Keratinocyte (primary cell): ENCODE measurements around the gene RAD23B. TPM values are rescaled to one million over a fixed set of nuclear protein-coding genes. Genes with fewer than 3 reads are reported as not detected.

Source experiments
- DNase-seq: peaks from one replicate; pipeline ENCODE4 v3.0.0-alpha.2; 2011; ENCODE audit warnings: low read depth, missing footprints, low spot score
- FAIRE-seq: peaks from 2 replicates; lab custom pipeline; 2011; peaks lifted over from hg19 to GRCh38; lab: Jason Lieb, UNC
- H2AFZ ChIP-seq: 2 replicates; pipeline ENCODE4 v1.6.0; 2012; ENCODE audit warnings: low read length, control low read depth, inconsistent platforms; ENCODE audit not compliant: control insufficient read depth
- H3K27ac ChIP-seq: 2 replicates; pipeline ENCODE4 v1.5.1; 2011; ENCODE audit warnings: low read length; ENCODE audit not compliant: control insufficient read depth, insufficient read depth
- H3K27me3 ChIP-seq: 3 replicates; pipeline ENCODE4 v1.6.0; 2011; ENCODE audit warnings: low read length; ENCODE audit not compliant: control insufficient read depth, insufficient read depth; ENCODE audit errors: extremely low read depth
- H3K36me3 ChIP-seq, 2 experiments: 2 replicates in 1 of 2; 3 replicates in 1 of 2; pipeline ENCODE4 v1.5.1; 2011; ENCODE audit warnings: low read length in 2 of 2, mild to moderate bottlenecking in 1 of 2; ENCODE audit not compliant: control insufficient read depth in 2 of 2, insufficient read depth in 2 of 2; ENCODE audit errors: extremely low read depth in 1 of 2
- H3K4me1 ChIP-seq: 3 replicates; pipeline ENCODE4 v1.5.1; 2011; ENCODE audit warnings: low read length; ENCODE audit not compliant: control insufficient read depth, insufficient read depth; ENCODE audit errors: extremely low read depth
- H3K4me2 ChIP-seq: 3 replicates; pipeline ENCODE4 v1.6.0; 2011; ENCODE audit warnings: low read depth, low read length; ENCODE audit not compliant: control insufficient read depth, insufficient read depth; ENCODE audit errors: extremely low read depth
- H3K4me3 ChIP-seq, 3 experiments: fragments of 200-600 bp in 1 of 3; sonication (generic) in 1 of 3; 2 replicates in 2 of 3; 3 replicates in 1 of 3; pipeline ENCODE4 v1.5.1; 2011 to 2016; ENCODE audit warnings: low read length in 3 of 3, mild to moderate bottlenecking in 3 of 3, control low read depth in 2 of 3, inconsistent platforms in 1 of 3, low read depth in 1 of 3, mixed read lengths in 1 of 3, mixed run types in 1 of 3, moderate library complexity in 1 of 3; ENCODE audit not compliant: control insufficient read depth in 2 of 3, insufficient read depth in 2 of 3; ENCODE audit errors: extremely low read depth in 1 of 3
- H3K79me2 ChIP-seq: 2 replicates; pipeline ENCODE4 v1.6.0; 2012; ENCODE audit warnings: low read length; ENCODE audit not compliant: control insufficient read depth, insufficient read depth
- H3K9ac ChIP-seq: 3 replicates; pipeline ENCODE4 v1.6.0; 2011; ENCODE audit warnings: low read length; ENCODE audit not compliant: control insufficient read depth, insufficient read depth; ENCODE audit errors: extremely low read depth
- H3K9me1 ChIP-seq: 3 replicates; pipeline ENCODE4 v1.6.0; 2011; ENCODE audit warnings: low read length; ENCODE audit not compliant: control insufficient read depth, insufficient read depth; ENCODE audit errors: extremely low read depth
- H3K9me3 ChIP-seq: 2 replicates; pipeline ENCODE4 v1.5.1; 2012; ENCODE audit warnings: low read depth, low read length; ENCODE audit not compliant: control insufficient read depth
- H4K20me1 ChIP-seq: 3 replicates; pipeline ENCODE4 v1.6.0; 2011; ENCODE audit warnings: low read length; ENCODE audit not compliant: control insufficient read depth, insufficient read depth; ENCODE audit errors: extremely low read depth
- EZH2 ChIP-seq: IDR thresholded peaks from one replicate; pipeline ENCODE4 v1.6.1; 2012; ENCODE audit warnings: inconsistent platforms, mild to moderate bottlenecking, low read length, moderate library complexity
- dilution Hi-C: fragments of 300-500 bp; cut with MboI; formaldehyde crosslinking; loops from one replicate; pipeline ENCODE4 v1.7.0; 2020; ENCODE audit warnings: low sequenced_read_pairs; ENCODE audit not compliant: extremely low pct_ligation_motif_present
- polyA plus RNA-seq, 5 experiments: library from polyadenylated mRNA; depleted of rRNA in 3 of 5; stranded (reverse) in 3 of 5; stranded (forward) in 1 of 5; unstranded in 1 of 5; fragments of >200 nt; gene quantifications; 1 replicate in 1 of 5; 2 replicates in 3 of 5; 3 replicates in 1 of 5; pipeline versions ENCODE4 v1.2.1 to v1.2.3, GENCODE V29; 2011 to 2012; ENCODE audit warnings: missing spikeins in 2 of 5, low read depth in 1 of 5, low replicate concordance in 1 of 5
- TF ChIP-seq, protein P1 (sequence below), 3 experiments: IDR thresholded peaks in 1 of 3; conservative IDR thresholded peaks in 1 of 3; optimal IDR thresholded peaks in 1 of 3; 2 replicates in 2 of 3; 3 replicates in 1 of 3; pipeline versions ENCODE3 to v1.5.1; 2011; ENCODE audit warnings: low read length in 3 of 3, mild to moderate bottlenecking in 3 of 3, moderate library complexity in 2 of 3, control low read depth in 1 of 3, inconsistent platforms in 1 of 3; ENCODE audit not compliant: insufficient read depth in 2 of 3; ENCODE audit errors: extremely low read depth in 1 of 3

RAD23B gene
- polyA plus RNA-seq, 1 donor (not counting 4 experiments of a cell fraction or from before 2014, with no cell fraction given) = 168 TPM

- Histone ChIP-seq H3K9me3 (no peaks in the 10 kb centered on the region), H3K27me3 (peaks cover 7% of the 10 kb centered on the region), H3K36me3 (no peaks in the 10 kb centered on the region), H3K4me1 (peaks cover 3% of the 10 kb centered on the region), H3K4me3 (no peak overlapping the region), H3K79me2 (no peaks in the 10 kb centered on the region), H3K9ac (no peak overlapping the region), H2AFZ (no peak overlapping the region), H3K27ac (no peak overlapping the region), H3K9me1 (no peaks in the 10 kb centered on the region), H4K20me1 (no peaks in the 10 kb centered on the region), H3K4me2 (no peak overlapping the region)
- dilution Hi-C loops = no loop called here
- no peak for TF ChIP-seq EZH2
- TF ChIP-seq, protein P1, sequence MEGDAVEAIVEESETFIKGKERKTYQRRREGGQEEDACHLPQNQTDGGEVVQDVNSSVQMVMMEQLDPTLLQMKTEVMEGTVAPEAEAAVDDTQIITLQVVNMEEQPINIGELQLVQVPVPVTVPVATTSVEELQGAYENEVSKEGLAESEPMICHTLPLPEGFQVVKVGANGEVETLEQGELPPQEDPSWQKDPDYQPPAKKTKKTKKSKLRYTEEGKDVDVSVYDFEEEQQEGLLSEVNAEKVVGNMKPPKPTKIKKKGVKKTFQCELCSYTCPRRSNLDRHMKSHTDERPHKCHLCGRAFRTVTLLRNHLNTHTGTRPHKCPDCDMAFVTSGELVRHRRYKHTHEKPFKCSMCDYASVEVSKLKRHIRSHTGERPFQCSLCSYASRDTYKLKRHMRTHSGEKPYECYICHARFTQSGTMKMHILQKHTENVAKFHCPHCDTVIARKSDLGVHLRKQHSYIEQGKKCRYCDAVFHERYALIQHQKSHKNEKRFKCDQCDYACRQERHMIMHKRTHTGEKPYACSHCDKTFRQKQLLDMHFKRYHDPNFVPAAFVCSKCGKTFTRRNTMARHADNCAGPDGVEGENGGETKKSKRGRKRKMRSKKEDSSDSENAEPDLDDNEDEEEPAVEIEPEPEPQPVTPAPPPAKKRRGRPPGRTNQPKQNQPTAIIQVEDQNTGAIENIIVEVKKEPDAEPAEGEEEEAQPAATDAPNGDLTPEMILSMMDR (optimal IDR thresholded peaks at IDR 0.05 in 1 of 3, IDR thresholded peaks at IDR 0.05 in 1 of 3, conservative IDR thresholded peaks at IDR 0.05 in 1 of 3; ENCODE audit: extremely low read depth in 1 of 3, insufficient read depth in 2 of 3, low read length in 3 of 3) = no peak
- DNase-seq (no peak), FAIRE-seq (no peak)
Measured at GRCh38 chr9:107367727-107368502, 84.8 kb downstream of the RAD23B start.

DNA sequence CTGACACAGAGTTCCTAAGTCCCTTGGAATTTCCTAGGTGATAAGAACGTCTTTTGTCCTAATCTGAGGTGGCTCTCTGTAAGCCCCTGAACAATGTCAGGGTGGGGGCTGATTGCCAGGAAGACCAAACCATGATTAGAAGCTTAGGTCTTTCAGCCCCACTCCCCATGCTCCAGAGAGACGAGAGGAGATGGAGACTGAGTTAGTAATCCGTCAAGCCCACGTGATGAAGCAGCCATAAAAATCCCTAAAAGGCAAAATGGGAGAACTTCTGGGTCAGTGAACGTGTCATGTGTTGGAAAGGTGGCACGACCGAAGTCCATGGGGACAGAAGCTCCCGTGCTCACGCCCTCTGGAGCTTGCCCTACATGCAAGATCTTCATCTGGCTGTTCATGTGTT, 85.6 kb downstream of the RAD23B start:
- Histone ChIP-seq H3K9me3 (no peaks in the 10 kb centered on the region), H4K20me1 (no peaks in the 10 kb centered on the region), H3K9me1 (no peaks in the 10 kb centered on the region), H3K36me3 (no peaks in the 10 kb centered on the region), H2AFZ (no peak overlapping the region), H3K4me3 (no peak overlapping the region), H3K4me1 (peaks cover 2% of the 10 kb centered on the region), H3K9ac (no peak overlapping the region), H3K27me3 (peaks cover 7% of the 10 kb centered on the region), H3K79me2 (no peaks in the 10 kb centered on the region), H3K27ac (no peak overlapping the region), H3K4me2 (no peak overlapping the region)
- no peak for DNase-seq
- TF ChIP-seq, protein P1 (optimal IDR thresholded peaks at IDR 0.05 in 1 of 3, IDR thresholded peaks at IDR 0.05 in 1 of 3, conservative IDR thresholded peaks at IDR 0.05 in 1 of 3; ENCODE audit: extremely low read depth in 1 of 3, insufficient read depth in 2 of 3, low read length in 3 of 3) = no peak
- no peak for TF ChIP-seq EZH2
- no peak for FAIRE-seq
- dilution Hi-C loops = no loop called here
